Thyroid gland (tissue), 4 donors: ENCODE measurements around the gene MICALL1. TPM values are rescaled to one million over a fixed set of nuclear protein-coding genes. Genes with fewer than 3 reads are reported as not detected.

ENCODE experiments used
- DNase-seq, 2 donors: peaks; one replicate each; pipeline ENCODE4 v3.0.0-alpha.2; 2019
- H3K27ac ChIP-seq, 3 donors: fragments of 200-600 bp; sonication (generic); 1 replicate in 2 of 3; 2 replicates in 1 of 3; pipeline ENCODE4 v1.5.1; 2016 to 2019; ENCODE audit warnings: mild to moderate bottlenecking in 1 of 3, moderate library complexity in 1 of 3
- H3K27me3 ChIP-seq: fragments of 200-600 bp; sonication (generic); one replicate; pipeline ENCODE4 v1.5.1; 2019
- H3K36me3 ChIP-seq, 2 donors: fragments of 200-600 bp; sonication (generic); one replicate each; pipeline ENCODE4 v1.5.1; 2016 to 2019
- H3K4me1 ChIP-seq, 2 donors: fragments of 200-600 bp; sonication (generic); one replicate each; pipeline ENCODE4 v1.5.1; 2017 to 2019
- H3K4me3 ChIP-seq, 3 donors: fragments of 200-600 bp; sonication (generic); replicated peaks in 1 of 3; 1 replicate in 2 of 3; 2 replicates in 1 of 3; pipeline ENCODE4 v1.5.1; 2016; ENCODE audit warnings: mild to moderate bottlenecking in 1 of 3
- H3K9me3 ChIP-seq: fragments of 200-600 bp; sonication (generic); one replicate; pipeline ENCODE4 v1.5.1; 2017
- POLR2A ChIP-seq, 2 donors: fragments of 450-650 bp; IDR thresholded peaks; one replicate each; pipeline ENCODE4 v1.6.1; 2017; ENCODE audit warnings: antibody characterized with exemption in 2 of 2, mild to moderate bottlenecking in 2 of 2, moderate library complexity in 1 of 2
- WGBS, 2 donors: methylation state at CpG; one replicate each; pipeline ENCODE4 v1.1.5; 2017; 5-methylcytosine and 5-hydroxymethylcytosine counted together
- intact Hi-C: fragments of 100-400 bp; cut with DNase I; formaldehyde crosslinking; loops from one replicate; pipeline ENCODE4 v1.15.1; 2023
- total RNA-seq, 4 donors: library from RNA; depleted of rRNA; stranded (reverse); fragments of >200 nt; gene quantifications; one replicate each; pipeline ENCODE4 v1.2.3, GENCODE V29; 2016
- TF ChIP-seq, protein P1 (sequence below), 6 experiments: fragments of 200-600 bp in 3 of 6; fragments of 450-650 bp in 3 of 6; sonication (generic) in 3 of 6; IDR thresholded peaks; one replicate each; pipeline ENCODE4 v1.5.1; 2016 to 2019; ENCODE audit warnings: antibody characterized with exemption in 6 of 6, mild to moderate bottlenecking in 2 of 6, inconsistent platforms in 1 of 6, moderate library complexity in 1 of 6

Gene MICALL1
- total RNA-seq, 4 donors from 2014 or later, result 22.2 to 48.3 (median 30.8) TPM

DNA sequence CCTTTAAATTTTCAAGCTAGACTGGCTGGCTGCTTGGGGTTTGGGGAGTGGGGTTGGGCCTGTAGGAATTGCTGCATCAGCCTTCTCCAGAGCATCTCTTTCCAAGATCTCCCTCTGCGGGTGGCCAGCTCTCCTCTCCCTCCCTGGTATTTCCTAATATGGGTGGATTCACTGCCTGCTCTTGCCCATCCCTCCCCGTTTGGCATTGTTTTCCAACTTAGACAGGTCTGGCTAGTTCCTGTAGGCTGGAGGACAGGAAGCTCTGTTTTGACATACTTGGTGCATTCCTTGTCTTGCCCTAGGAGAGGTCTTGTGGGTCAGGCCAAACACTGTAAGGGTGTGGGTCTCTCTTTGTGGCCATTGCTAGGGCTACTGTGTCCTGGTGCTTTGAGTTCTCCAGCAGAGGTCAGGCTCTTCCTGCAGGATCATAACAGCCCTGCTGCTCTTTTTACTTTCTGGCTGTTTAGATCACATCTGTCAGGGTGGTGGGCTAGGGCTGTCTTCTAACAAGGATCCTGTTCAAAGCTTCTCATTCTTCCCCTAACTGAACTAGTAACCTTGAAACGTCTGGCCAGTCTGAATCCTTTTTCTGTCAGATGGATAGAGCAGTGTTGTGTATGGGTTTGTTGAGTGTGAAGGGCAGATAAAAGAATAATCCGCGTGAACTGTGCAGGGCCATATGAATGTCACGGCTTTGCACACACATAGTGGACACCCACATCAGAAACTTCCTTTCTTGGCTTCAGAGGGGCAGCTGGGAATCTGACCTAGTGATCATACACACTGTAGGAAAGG is 18.3 kb upstream of the MICALL1 start:
- Histone ChIP-seq H3K36me3 (peaks cover 33 to 36% of the 10 kb centered on the region in 2 donors), H3K27ac (peak overlapping the region; percentile 45 to 68 (median 63)), H3K27me3 (no peaks in the 10 kb centered on the region), H3K9me3 (no peaks in the 10 kb centered on the region), H3K4me3 (no peak overlapping the region), H3K4me1 (peaks cover 14 to 22% of the 10 kb centered on the region in 2 donors)
- intact Hi-C loops, result no loop called here
- WGBS, 2 donors, result 60 to 62% methylated on average over 6 of the region's 6 CpGs
- peak; percentile 34 to 69 for DNase-seq
- TF ChIP-seq POLR2A (IDR thresholded peaks at IDR 0.05), result no peak
- TF ChIP-seq, protein P1, sequence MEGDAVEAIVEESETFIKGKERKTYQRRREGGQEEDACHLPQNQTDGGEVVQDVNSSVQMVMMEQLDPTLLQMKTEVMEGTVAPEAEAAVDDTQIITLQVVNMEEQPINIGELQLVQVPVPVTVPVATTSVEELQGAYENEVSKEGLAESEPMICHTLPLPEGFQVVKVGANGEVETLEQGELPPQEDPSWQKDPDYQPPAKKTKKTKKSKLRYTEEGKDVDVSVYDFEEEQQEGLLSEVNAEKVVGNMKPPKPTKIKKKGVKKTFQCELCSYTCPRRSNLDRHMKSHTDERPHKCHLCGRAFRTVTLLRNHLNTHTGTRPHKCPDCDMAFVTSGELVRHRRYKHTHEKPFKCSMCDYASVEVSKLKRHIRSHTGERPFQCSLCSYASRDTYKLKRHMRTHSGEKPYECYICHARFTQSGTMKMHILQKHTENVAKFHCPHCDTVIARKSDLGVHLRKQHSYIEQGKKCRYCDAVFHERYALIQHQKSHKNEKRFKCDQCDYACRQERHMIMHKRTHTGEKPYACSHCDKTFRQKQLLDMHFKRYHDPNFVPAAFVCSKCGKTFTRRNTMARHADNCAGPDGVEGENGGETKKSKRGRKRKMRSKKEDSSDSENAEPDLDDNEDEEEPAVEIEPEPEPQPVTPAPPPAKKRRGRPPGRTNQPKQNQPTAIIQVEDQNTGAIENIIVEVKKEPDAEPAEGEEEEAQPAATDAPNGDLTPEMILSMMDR (IDR thresholded peaks at IDR 0.05), result peak in 4 of 6 experiments; percentile 38 to 70 (median 50)

DNA sequence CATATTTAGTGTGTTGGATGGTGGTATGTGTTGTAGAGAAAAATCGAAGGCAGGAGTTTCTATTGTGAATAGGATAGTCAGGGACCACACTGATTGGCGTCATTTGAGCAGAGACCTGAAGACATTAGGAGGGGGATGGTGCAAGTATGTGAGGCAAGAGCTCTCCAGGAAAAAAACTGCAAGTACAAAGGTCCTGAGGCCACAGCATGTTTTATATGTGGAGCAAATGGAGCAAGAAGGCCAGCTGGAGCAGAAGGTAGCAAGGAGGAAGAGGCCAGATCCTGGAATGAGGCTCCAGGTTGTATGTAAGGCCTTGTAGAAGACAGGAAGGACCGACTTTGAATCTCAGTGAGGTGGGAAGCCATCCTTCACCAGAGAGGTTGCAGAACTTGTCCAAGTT is 14.2 kb upstream of the MICALL1 start:
- no peaks in the 10 kb centered on the region for H3K9me3 ChIP-seq
- peaks cover 37 to 60% of the 10 kb centered on the region in 2 donors for H3K4me1 ChIP-seq
- TF ChIP-seq POLR2A (IDR thresholded peaks at IDR 0.05), result no peak
- TF ChIP-seq, protein P1 (IDR thresholded peaks at IDR 0.05), result no peak
- intact Hi-C loops, result no loop called here
- DNase-seq, result no peak
- peaks cover 24 to 29% of the 10 kb centered on the region in 2 donors for H3K36me3 ChIP-seq
- H3K27ac ChIP-seq, result peak overlapping the region; percentile 15 to 81 (median 41)
- 88 to 89% methylated on average over 3 of the region's 3 CpGs for WGBS, 2 donors
- H3K4me3 ChIP-seq, result no peak overlapping the region
- H3K27me3 ChIP-seq, result no peaks in the 10 kb centered on the region

DNA sequence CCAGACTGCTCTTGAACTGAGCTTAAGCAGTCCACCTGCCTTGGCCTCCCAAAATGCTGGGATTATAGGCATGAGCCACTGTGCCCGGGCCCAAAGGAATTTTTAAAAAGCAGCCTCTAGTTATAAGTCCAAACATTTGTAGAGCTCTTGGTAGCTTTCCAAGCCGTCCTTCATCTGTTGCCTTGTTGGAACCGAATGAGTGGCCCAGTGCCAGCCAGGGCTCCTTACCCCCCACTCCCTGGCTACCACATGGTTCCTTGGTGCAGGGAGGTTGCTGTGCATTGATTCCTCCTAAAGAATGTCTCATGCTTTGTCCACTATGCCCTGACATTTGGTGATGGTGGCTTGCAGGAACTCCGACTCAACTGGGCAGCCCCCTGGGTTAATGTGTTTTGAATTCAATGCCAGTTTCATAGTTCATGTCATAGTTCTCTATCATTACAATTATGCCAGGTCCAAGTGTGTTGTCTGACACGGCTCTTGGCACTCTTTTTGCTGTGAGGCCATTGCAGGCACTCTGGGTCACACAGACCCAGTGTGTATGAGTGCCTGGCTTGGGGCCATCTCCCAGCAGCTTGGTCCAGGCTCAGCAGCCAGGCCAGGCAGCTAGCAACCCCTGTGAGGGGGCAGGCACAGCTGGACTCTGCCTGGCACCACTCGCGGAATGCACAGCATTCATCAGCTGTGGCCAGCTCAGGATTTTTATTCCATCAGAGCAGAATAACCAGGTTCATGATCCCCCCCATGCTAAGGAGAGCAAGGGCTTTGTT is 13.3 kb upstream of the MICALL1 start:
- Histone ChIP-seq H3K36me3 (peaks cover 19 to 24% of the 10 kb centered on the region in 2 donors), H3K4me1 (peaks cover 35 to 56% of the 10 kb centered on the region in 2 donors), H3K4me3 (no peak overlapping the region), H3K9me3 (no peaks in the 10 kb centered on the region), H3K27me3 (no peaks in the 10 kb centered on the region), H3K27ac (peak overlapping the region; percentile 48 to 83 (median 81))
- TF ChIP-seq, protein P1 (IDR thresholded peaks at IDR 0.05), result no peak
- no peak for TF ChIP-seq POLR2A (IDR thresholded peaks at IDR 0.05)
- peak; percentile 85 to 86 for DNase-seq
- WGBS, 2 donors, result 21 to 28% methylated on average over 7 of the region's 7 CpGs
- intact Hi-C loops, result no loop called here

DNA sequence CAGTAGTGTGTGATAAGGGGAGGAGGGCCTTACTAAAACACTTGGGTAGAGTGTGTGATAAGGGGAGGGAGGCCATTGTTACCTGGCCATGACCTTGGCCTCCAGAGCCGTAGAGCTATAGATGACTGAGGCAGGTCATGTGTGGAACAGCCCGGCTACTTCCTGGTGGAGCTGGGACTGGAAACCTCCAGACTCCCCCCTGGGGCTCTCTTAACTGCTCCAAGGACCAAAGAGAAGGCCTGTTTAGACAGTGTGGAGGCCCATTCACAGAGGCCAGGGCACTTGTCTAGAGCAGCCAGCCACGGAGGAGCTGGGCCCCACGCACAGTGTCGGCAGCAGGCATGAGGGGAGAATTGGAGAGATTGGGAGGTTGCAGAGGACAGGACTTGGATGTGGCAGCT is 12.5 kb upstream of the MICALL1 start:
- intact Hi-C loops, result no loop called here
- 43 to 44% methylated on average over 5 of the region's 5 CpGs for WGBS, 2 donors

More for the DNA sequence above, 12.5 kb upstream of the MICALL1 start:
- Histone ChIP-seq H3K4me3 (no peak overlapping the region), H3K36me3 (peaks cover 17 to 22% of the 10 kb centered on the region in 2 donors), H3K27me3 (no peaks in the 10 kb centered on the region), H3K9me3 (no peaks in the 10 kb centered on the region), H3K27ac (peak overlapping the region; percentile 48 to 83 (median 81)), H3K4me1 (peaks cover 39 to 57% of the 10 kb centered on the region in 2 donors)
- DNase-seq, result peak; percentile 47 to 52
- no peak for TF ChIP-seq POLR2A (IDR thresholded peaks at IDR 0.05)
- TF ChIP-seq, protein P1 (IDR thresholded peaks at IDR 0.05), result no peak
